Measurements from ENCODE around the gene MED15. TPM values are rescaled to one million over a fixed set of nuclear protein-coding genes. Genes with fewer than 3 reads are reported as not detected.

Gene MED15
- total and polyA plus RNA-seq, 2 donors from 2014 or later = 31.7 to 102 TPM

DNA sequence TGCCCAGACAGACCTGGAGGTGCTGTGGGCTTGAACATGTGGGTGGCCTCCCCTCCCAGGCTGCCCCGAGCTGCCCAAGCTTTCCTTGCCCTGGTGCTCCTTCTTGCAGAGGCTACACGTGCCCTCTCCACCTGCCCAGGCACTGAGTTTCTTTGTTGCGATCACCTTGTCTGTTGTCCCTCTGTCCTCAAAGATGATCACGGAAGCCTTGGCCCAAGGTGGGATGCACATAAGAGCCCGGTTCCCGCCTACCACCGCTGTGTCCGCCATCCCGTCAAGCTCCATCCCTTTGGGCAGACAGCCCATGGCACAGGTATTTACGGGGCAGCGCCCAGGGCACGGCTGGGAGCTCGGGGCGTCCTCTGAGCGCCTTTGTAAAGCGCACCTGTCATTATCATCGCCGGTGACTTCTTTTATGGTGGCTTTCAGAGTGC lies 67.5 kb downstream of the MED15 start:
- TF ChIP-seq, protein P1, sequence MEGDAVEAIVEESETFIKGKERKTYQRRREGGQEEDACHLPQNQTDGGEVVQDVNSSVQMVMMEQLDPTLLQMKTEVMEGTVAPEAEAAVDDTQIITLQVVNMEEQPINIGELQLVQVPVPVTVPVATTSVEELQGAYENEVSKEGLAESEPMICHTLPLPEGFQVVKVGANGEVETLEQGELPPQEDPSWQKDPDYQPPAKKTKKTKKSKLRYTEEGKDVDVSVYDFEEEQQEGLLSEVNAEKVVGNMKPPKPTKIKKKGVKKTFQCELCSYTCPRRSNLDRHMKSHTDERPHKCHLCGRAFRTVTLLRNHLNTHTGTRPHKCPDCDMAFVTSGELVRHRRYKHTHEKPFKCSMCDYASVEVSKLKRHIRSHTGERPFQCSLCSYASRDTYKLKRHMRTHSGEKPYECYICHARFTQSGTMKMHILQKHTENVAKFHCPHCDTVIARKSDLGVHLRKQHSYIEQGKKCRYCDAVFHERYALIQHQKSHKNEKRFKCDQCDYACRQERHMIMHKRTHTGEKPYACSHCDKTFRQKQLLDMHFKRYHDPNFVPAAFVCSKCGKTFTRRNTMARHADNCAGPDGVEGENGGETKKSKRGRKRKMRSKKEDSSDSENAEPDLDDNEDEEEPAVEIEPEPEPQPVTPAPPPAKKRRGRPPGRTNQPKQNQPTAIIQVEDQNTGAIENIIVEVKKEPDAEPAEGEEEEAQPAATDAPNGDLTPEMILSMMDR (IDR thresholded peaks at IDR 0.05; ENCODE audit: borderline replicate concordance, extremely low read depth, insufficient read depth) = no peak
- H3K27me3 ChIP-seq (ENCODE audit: control insufficient read depth, insufficient read depth, low read length) = no peaks in the 10 kb centered on the region
- intact Hi-C loops (cut with DNase I) = no loop called here
- no peak overlapping the region for H3K27ac ChIP-seq (ENCODE audit: low read depth in 2 of 2, low read length in 2 of 2)
- no peak overlapping the region for H3K9ac ChIP-seq (ENCODE audit: low read length in 3 of 3)
- H3K4me3 ChIP-seq (ENCODE audit: low read length in 3 of 3) = no peak overlapping the region
- peaks cover 8 to 60% (median 43%) of the 10 kb centered on the region in 3 donors for H3K36me3 ChIP-seq (ENCODE audit: control insufficient read depth in 2 of 3, insufficient read depth in 3 of 3, low read length in 3 of 3)
- H3K4me1 ChIP-seq (ENCODE audit: control insufficient read depth in 2 of 3, insufficient read depth in 2 of 3, low read depth in 1 of 3, low read length in 3 of 3) = no peaks in the 10 kb centered on the region
- no peaks in the 10 kb centered on the region for H3K9me3 ChIP-seq (ENCODE audit: control insufficient read depth in 2 of 3, insufficient read depth in 1 of 3, low read length in 3 of 3)
- DNase-seq = no peak
- FAIRE-seq = no peak

- no peak overlapping the region for H3K9ac ChIP-seq (ENCODE audit: low read length in 3 of 3)
- H3K36me3 ChIP-seq (ENCODE audit: control insufficient read depth in 2 of 3, insufficient read depth in 3 of 3, low read length in 3 of 3) = peaks cover 8 to 60% (median 43%) of the 10 kb centered on the region in 3 donors
- DNase-seq (no peak), FAIRE-seq (no peak)
- H3K27me3 ChIP-seq (ENCODE audit: control insufficient read depth, insufficient read depth, low read length) = no peaks in the 10 kb centered on the region
- H3K27ac ChIP-seq (ENCODE audit: low read depth in 2 of 2, low read length in 2 of 2) = peak overlapping the region in 1 of 2 donors; percentile 44
- H3K4me3 ChIP-seq (ENCODE audit: low read length in 3 of 3) = no peak overlapping the region
- intact Hi-C loops (cut with DNase I) = no loop called here
- TF ChIP-seq, protein P1 (IDR thresholded peaks at IDR 0.05; ENCODE audit: borderline replicate concordance, extremely low read depth, insufficient read depth) = no peak
- no peaks in the 10 kb centered on the region for H3K9me3 ChIP-seq (ENCODE audit: control insufficient read depth in 2 of 3, insufficient read depth in 1 of 3, low read length in 3 of 3)
- H3K4me1 ChIP-seq (ENCODE audit: control insufficient read depth in 2 of 3, insufficient read depth in 2 of 3, low read depth in 1 of 3, low read length in 3 of 3) = no peaks in the 10 kb centered on the region
Measured at GRCh38 chr22:20575724-20576444, 68.5 kb downstream of the MED15 start.

DNA sequence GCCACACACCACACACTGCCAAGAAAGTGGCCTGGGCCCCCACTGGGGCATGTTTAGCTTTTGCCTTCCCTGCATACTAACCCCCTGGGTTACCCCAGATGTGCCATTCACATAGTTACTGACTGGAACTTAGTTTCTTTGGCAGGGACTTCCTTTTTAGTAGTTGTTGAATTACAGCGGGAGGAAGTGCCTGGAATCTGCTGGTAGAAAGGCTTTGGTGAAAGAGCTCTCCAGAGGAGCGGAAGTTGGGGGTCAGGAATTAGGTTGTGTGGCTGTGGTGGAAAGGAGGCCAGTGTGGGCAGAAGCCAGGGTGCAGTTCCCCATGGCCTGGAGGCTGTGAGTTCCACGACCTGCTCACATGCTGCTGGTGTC lies 69.0 kb downstream of the MED15 start:
- Histone ChIP-seq H3K9ac (ENCODE audit: low read length in 3 of 3) (no peak overlapping the region), H3K9me3 (ENCODE audit: control insufficient read depth in 2 of 3, insufficient read depth in 1 of 3, low read length in 3 of 3) (no peaks in the 10 kb centered on the region), H3K36me3 (ENCODE audit: control insufficient read depth in 2 of 3, insufficient read depth in 3 of 3, low read length in 3 of 3) (peaks cover 4 to 56% (median 38%) of the 10 kb centered on the region in 3 donors), H3K4me3 (ENCODE audit: low read length in 3 of 3) (no peak overlapping the region), H3K4me1 (ENCODE audit: control insufficient read depth in 2 of 3, insufficient read depth in 2 of 3, low read depth in 1 of 3, low read length in 3 of 3) (no peaks in the 10 kb centered on the region), H3K27me3 (ENCODE audit: control insufficient read depth, insufficient read depth, low read length) (no peaks in the 10 kb centered on the region), H3K27ac (ENCODE audit: low read depth in 2 of 2, low read length in 2 of 2) (no peak overlapping the region)
- intact Hi-C loops (cut with DNase I) = no loop called here
- DNase-seq (no peak), FAIRE-seq (no peak)
- TF ChIP-seq, protein P1 (IDR thresholded peaks at IDR 0.05; ENCODE audit: borderline replicate concordance, extremely low read depth, insufficient read depth) = no peak

Measured in kidney (tissue), 14 donors.